Left cardiac atrium (tissue), 4 donors: Measurements from ENCODE around the gene OR6V1. TPM values are rescaled to one million over a fixed set of nuclear protein-coding genes. Genes with fewer than 3 reads are reported as not detected.
"Not testable (repeated sequence)": the region's sequence is repeated elsewhere in the genome, so short reads cannot be mapped to it uniquely, and the experiment has no call there.

Experiments
- ATAC-seq, 2 donors: fragments of 200-7000 bp; cut with Tn5 transposase; one replicate each; pipeline ENCODE4 v1.9.1; 2020; ENCODE audit warnings: mild to moderate bottlenecking in 2 of 2, moderate library complexity in 2 of 2
- DNase-seq: peaks from one replicate; pipeline ENCODE4 v3.0.0-alpha.2; 2020
- intact Hi-C, 2 donors: fragments of 100-400 bp; cut with DNase I; formaldehyde crosslinking; loops; one replicate each; pipeline versions ENCODE4 v1.14.1 to v1.15.1; 2022 to 2023
- total RNA-seq, 2 donors: library from RNA; stranded (reverse); fragmentation: NEBNext Ultra II Directional; extraction: Animal tissue kit (Norgen Biotek cat#: 25700); gene quantifications; one replicate each; pipeline ENCODE4 v1.2.1, GENCODE V29; 2021
- donor health status: DM: no; HTN: yes; CAD: no.
- donor health status: DM: no; HTN: yes; CAD: no; lungs with severe emphysema.
- donor health status: DM: yes; HTN: yes; CAD: no.
- donor health status: Dilated cardiomyopathy.

OR6V1 gene
- total RNA-seq, 2 donors from 2014 or later = not detected

GRCh38 chr7:143041346-143041745 is 10.8 kb upstream of the OR6V1 start:
- DNase-seq = no peak
- no peak for ATAC-seq
- intact Hi-C loops = no loop called here

- intact Hi-C loops = no loop called here
- DNase-seq (no peak), ATAC-seq (no peak)
These were observed 9.9 kb upstream of the OR6V1 start for GRCh38 chr7:143042159-143042789.

GRCh38 chr7:143042790-143043271 is 9.3 kb upstream of the OR6V1 start:
- DNase-seq = no peak
- intact Hi-C loops = no loop called here
- no peak for ATAC-seq

- DNase-seq (no peak), ATAC-seq (no peak)
- intact Hi-C loops = no loop called here
These were observed 8.8 kb upstream of the OR6V1 start for GRCh38 chr7:143043391-143043790.

- intact Hi-C loops = no loop called here
- no peak for DNase-seq
- no peak for ATAC-seq
These were observed 5.7 kb upstream of the OR6V1 start for GRCh38 chr7:143046426-143046851.

GRCh38 chr7:143047326-143047725 is 4.8 kb upstream of the OR6V1 start:
- DNase-seq (no peak), ATAC-seq (no peak)
- intact Hi-C loops = no loop called here

- ATAC-seq (no peak), DNase-seq (no peak)
- intact Hi-C loops = no loop called here
These were observed 3.3 kb upstream of the OR6V1 start for GRCh38 chr7:143048827-143049226.

- no peak for DNase-seq
- intact Hi-C loops = no loop called here
- peak; percentile 56 to 63 for ATAC-seq
These were observed 2.8 kb upstream of the OR6V1 start for GRCh38 chr7:143049362-143049761.

- DNase-seq (no peak), ATAC-seq (no peak)
- intact Hi-C loops = no loop called here
These were observed 1.2 kb upstream of the OR6V1 start for GRCh38 chr7:143050931-143051330.

GRCh38 chr7:143054621-143055020 is 2.5 kb downstream of the OR6V1 start:
- DNase-seq = no peak
- ATAC-seq = no peak
- intact Hi-C loops = no loop called here

GRCh38 chr7:143055754-143056153 is 3.6 kb downstream of the OR6V1 start:
- intact Hi-C loops = no loop called here
- ATAC-seq (no peak), DNase-seq (no peak)

GRCh38 chr7:143063741-143064140 is 11.6 kb downstream of the OR6V1 start:
- intact Hi-C loops = no loop called here
- no peak for ATAC-seq
- no peak for DNase-seq

GRCh38 chr7:143068446-143068845 is 16.3 kb downstream of the OR6V1 start:
- DNase-seq (no peak), ATAC-seq (no peak)
- intact Hi-C loops = no loop called here

GRCh38 chr7:143069912-143070500 is 17.9 kb downstream of the OR6V1 start:
- no peak for ATAC-seq
- intact Hi-C loops = no loop called here

GRCh38 chr7:143073556-143073955 is 21.4 kb downstream of the OR6V1 start:
- no peak for ATAC-seq
- intact Hi-C loops = no loop called here
- no peak for DNase-seq

More at GRCh38 chr7:143069912-143070500, 17.9 kb downstream of the OR6V1 start:
- DNase-seq = no peak

- intact Hi-C loops = no loop called here
- ATAC-seq = no peak
These were observed 22.0 kb downstream of the OR6V1 start for GRCh38 chr7:143074141-143074540.

GRCh38 chr7:143085109-143085508 is 33.0 kb downstream of the OR6V1 start:
- no peak for ATAC-seq

More at GRCh38 chr7:143074141-143074540, 22.0 kb downstream of the OR6V1 start:
- no peak for DNase-seq

GRCh38 chr7:143085610-143086009 is 33.5 kb downstream of the OR6V1 start:
- intact Hi-C loops, ATAC-seq, DNase-seq: not testable (repeated sequence)

More at GRCh38 chr7:143085109-143085508, 33.0 kb downstream of the OR6V1 start:
- no peak for DNase-seq
- intact Hi-C loops = no loop called here

- DNase-seq, ATAC-seq, intact Hi-C loops: not testable (repeated sequence)
These were observed 36.5 kb downstream of the OR6V1 start for GRCh38 chr7:143088549-143089231.

- intact Hi-C loops = no loop called here
- ATAC-seq (no peak), DNase-seq (no peak)
These were observed 44.0 kb downstream of the OR6V1 start for GRCh38 chr7:143096146-143096545.
